ENCODE measurements around the gene PDS5B.

- TF ChIP-seq CTCF (IDR thresholded peaks at IDR 0.05; ENCODE audit: low read depth, low read length, poor library complexity, severe bottlenecking) (no peak), EZH2phosphoT487 (IDR thresholded peaks at IDR 0.05; ENCODE audit: borderline replicate concordance, low read length) (no peak)
Observed at GRCh38 chr13:32779119-32779518, 192.9 kb downstream of the PDS5B start.

Measured in DOHH2 (cell line).